Tongue (tissue), 2 donors: ENCODE results near the gene PHF2. TPM values are rescaled to one million over a fixed set of nuclear protein-coding genes. Genes with fewer than 3 reads are reported as not detected.

Source experiments
- DNase-seq: peaks from one replicate; pipeline ENCODE4 v3.0.0-alpha.2; 2015
- total RNA-seq: library from RNA; depleted of rRNA; stranded (reverse); fragments of >200 nt; gene quantifications from one replicate; pipeline ENCODE4 v1.2.3, GENCODE V29; 2014

PHF2 gene
- total RNA-seq, 1 donor from 2014 or later = 36.2 TPM

- no peak for DNase-seq
These were observed 57.3 kb downstream of the PHF2 start for GRCh38 chr9:93633492-93634221.

DNA sequence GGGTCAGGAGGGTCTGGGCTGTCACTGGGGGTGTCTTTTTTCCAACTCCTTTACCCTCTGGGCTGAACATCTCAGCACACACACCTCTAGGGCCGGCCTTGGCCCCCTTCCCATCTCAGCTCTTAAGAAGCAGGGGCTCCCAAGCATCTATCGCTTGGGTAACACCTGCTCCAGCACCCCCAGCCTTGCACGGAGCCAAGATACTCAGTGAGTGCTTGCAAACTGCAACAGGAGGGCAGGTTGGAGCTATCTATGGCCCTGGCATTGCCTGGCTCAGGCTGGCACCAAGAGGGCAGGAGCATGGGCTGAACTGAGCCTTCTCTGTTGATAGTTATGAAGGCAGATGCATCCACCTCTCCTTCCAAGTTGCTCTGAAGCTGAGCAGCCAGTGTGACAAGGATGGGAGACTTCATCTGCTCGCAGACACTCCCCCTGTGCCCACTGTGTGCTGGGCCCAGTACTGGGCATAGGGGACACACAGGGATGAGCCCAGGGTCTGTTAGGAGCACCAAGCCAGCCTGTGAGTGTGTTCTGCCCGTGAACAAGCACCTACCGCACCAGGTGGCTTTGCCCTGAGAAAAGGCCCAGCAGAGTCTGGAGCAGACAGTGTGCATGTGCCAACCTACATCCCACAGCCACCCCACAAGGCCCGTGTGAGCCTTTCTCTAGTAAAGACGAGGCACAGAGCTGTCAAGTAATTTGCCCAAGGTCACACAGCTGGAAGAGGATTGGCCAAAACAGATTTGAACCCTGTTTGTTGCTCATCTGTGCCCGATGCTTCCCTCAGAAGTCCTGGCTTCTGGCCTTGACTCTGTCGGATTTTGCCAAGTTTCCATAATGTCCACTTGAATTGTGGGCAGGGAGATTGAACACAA lies 58.2 kb downstream of the PHF2 start:
- no peak for DNase-seq

DNA sequence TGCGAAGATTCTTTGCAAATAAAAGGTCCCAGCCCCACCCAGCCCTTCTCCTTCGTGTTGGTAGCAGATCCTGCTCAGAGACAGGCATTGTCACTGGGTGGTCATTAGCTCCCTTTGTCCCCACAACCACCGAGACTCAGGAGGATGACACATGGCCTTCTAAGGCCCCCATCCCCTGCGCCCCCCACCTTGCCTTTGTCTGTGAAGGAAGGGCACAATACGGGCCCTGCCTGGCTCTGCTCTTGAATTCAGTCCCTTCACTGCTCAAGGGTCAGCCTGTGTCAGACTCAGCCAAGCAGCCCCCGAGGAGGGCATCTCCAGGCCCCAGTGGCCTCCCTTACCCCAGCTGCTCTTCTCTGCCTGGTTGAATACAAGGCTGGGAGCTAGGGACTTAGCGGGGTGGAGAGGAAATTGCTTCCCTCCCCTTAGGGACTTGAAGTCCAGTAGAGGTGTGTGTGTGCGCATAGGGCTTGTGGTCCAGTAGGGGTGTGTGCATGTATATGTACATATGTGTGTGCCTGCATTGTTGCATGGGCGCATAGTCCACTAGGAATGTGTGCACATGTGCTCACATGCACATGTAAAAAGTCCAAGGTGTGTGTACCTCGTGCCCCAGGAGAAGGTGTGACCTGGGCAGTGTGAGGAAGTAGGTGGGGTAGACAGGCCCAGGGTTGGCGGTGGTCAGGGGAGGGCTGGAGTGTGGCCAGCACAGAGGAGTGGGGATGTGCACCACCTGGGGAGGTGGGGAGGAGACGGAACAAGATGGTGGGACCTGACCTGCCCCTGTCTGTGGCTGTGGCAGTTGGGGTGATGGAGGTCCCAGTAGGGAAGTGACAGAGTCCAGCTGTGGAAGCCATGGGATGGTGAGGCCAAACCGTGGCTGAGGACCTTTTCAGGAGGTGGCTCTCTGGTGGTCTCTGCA lies 59.1 kb downstream of the PHF2 start:
- DNase-seq = no peak

GRCh38 chr9:93636172-93636661 lies 59.8 kb downstream of the PHF2 start:
- DNase-seq = no peak

- no peak for DNase-seq
These were observed 60.3 kb downstream of the PHF2 start for GRCh38 chr9:93636667-93637066.

DNA sequence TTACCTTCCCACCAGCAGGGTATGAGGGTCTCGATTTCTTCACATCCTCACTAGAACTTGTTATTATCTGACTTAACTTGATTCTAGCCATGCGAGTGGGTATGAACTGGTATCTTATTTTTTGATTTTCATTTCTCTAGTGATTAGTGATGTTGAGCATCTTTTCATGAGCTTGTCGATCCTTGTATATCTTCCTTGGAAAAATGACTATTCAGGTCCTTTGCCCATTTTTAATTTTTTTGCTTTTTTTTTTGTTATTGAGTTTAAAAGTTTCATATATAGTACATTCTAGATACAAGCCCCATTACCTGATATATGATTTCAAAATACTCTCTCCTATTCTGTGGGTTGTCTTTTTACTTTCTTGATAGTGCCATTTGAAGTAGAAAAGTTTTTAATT lies 61.5 kb downstream of the PHF2 start:
- DNase-seq = no peak

- no peak for DNase-seq
These were observed 63.6 kb downstream of the PHF2 start for GRCh38 chr9:93640027-93640426.

DNA sequence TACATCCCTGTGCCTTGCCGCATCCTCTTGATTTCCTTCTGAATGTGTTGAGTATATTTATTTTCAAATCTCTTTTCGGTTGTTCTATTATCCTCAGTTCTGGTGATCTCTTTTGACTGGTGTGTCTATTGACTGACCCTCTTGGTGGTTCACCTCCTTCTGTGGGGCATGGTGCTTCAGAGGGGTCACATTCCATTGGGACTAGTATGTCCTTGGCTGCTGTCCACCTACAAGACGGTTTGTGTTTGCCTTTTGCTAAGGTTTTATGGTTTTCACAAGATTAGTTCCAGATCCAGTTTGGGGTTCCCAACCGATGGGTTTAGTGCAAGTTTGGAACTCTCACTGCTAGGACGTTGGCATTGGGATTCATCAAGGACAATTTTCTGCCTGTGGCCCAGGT lies 66.6 kb downstream of the PHF2 start:
- no peak for DNase-seq

DNA sequence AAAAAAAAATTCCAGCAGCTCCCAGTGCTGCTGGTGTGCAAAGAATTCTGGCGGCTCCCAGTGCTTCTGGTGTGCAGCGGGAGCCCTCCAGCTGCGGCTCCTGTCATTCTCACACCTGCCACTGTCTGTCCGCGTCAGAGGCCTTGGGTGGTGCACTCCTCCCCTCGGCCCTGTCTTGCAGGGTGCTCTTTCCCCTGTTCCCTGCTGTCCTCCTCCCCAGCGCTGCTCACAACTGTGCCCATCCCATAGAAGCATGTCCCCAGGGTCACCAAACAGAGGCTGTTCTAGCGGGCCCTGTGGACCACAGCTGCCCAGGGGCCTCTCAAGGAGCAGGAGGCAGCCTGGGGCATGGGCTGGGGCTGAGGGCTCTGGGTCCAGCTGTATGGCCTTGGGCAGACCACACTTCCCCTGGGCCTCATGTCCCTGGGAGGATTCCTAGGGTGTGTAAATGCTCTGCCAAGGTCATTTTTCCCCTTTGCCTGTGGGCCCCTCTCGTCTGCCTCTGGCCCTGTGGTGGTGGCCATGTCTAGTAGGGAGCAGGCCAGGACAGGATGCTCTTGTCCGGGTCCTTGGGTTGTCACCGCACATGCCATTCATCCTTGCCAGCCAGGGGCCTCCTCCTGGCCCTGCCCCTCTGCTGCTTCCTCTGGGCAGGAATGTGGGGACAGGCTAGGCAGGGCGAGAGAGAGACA lies 68.2 kb downstream of the PHF2 start:
- peak; percentile 89 for DNase-seq

- DNase-seq = no peak
These were observed 68.9 kb downstream of the PHF2 start for GRCh38 chr9:93645149-93645889.

- no peak for DNase-seq
These were observed 69.7 kb downstream of the PHF2 start for GRCh38 chr9:93645921-93646639.

- no peak for DNase-seq
These were observed 70.3 kb downstream of the PHF2 start for GRCh38 chr9:93646640-93647178.

DNA sequence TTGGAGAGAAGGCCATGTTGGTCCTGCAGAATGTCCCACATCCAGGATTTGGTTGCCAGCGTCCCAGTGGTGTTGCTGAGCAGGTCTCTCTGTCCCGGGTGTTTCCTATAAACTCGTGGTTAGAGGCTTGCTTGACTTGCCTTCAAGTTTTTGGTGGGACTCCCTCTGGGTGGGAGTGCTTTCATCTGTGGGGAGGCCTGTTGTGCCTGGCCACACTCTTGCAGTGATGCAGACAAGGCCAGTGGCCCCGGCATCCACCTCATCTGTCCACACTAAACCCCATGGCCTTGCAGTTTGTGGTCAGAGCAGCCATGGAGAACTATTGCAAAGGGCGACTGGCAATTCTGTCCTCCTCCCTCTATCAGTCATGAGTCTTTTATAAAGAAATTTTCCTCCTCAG lies 71.8 kb downstream of the PHF2 start:
- no peak for DNase-seq

DNA sequence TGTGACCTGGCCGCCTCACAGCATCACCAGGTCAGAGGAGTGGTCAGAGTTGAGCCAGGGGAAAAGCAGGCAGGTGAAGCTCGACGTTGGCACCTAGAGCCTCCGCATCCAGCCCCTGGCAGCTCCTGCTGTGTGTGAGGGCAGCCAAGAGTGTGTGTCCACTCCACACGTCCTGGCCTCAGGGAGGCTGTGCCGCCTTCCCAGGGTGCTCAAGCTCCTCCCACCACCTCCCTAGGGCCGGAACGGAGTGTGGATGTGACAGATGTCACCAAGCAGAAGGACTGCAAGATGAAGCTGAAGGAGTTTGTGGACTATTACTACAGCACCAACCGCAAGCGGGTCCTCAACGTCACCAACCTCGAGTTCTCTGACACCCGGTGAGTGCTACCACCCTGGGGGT lies 72.5 kb downstream of the PHF2 start:
- DNase-seq = no peak

- no peak for DNase-seq
These were observed 73.4 kb downstream of the PHF2 start for GRCh38 chr9:93649610-93650261.

- DNase-seq = no peak
These were observed 74.1 kb downstream of the PHF2 start for GRCh38 chr9:93650448-93650847.

DNA sequence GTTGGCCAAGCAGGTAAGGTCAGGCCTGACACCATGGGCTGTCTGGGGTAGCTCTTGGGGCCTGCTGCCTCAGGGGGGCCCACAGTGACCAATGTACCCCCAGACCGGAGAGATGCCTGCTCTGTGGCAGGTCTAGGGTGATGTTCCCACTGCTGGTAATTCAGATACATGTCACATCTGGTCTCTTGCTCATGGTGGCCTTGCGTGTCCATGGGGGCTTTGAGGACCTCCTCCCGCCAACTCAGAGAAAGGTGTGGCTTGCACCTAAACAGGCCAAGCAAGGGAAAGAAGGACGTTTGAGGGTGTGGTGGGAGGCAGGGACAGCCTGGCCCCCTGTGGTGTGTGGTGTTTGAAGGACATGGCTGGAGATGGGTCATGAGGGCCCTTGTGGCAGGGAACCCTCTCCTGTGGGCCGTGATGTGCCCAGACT lies 75.2 kb downstream of the PHF2 start:
- no peak for DNase-seq

GRCh38 chr9:93652604-93653592 lies 76.5 kb downstream of the PHF2 start:
- DNase-seq = no peak
